Naive thymus-derived CD8-positive, alpha-beta T cell (primary cell): Measurements from ENCODE around the gene PARD3B. TPM values are rescaled to one million over a fixed set of nuclear protein-coding genes. Genes with fewer than 3 reads are reported as not detected.

Source experiments
- ATAC-seq, 2 donors: fragments of 150-1000 bp; cut with Tn5 transposase in 1 of 2; sonication (Bioruptor Pico), chemical (Tn5 transposase) in 1 of 2; 1 replicate in 1 of 2; 2 replicates in 1 of 2; pipeline ENCODE4 v1.10.0; 2021; ENCODE audit warnings: mild to moderate bottlenecking in 2 of 2, moderate library complexity in 2 of 2
- POLR2A ChIA-PET: fragments of 350-600 bp; sonication (Branson Sonifier 250); formaldehyde crosslinking; loops from one replicate; lab custom pipeline; 2021; ENCODE audit warnings: antibody characterized with exemption; lab: Charles Lee
- DNase-seq, 10 donors: peaks; one replicate each; pipeline versions ENCODE4 v3.0.0 to v3.0.0-alpha.2; 2020 to 2022
- H3K27ac Mint-ChIP-seq, 10 donors: one replicate each; pipeline ENCODE4 v1.8.0; 2020 to 2022; ENCODE audit warnings: mild to moderate bottlenecking in 10 of 10, mixed read lengths in 10 of 10, moderate library complexity in 4 of 10, inconsistent platforms in 1 of 10
- H3K27me3 Mint-ChIP-seq, 5 donors: one replicate each; pipeline ENCODE4 v1.8.0; 2021 to 2022; ENCODE audit warnings: mixed read lengths in 5 of 5
- H3K36me3 Mint-ChIP-seq, 3 donors: one replicate each; pipeline ENCODE4 v1.8.0; 2020 to 2022; ENCODE audit warnings: mixed read lengths in 3 of 3, mild to moderate bottlenecking in 2 of 3, inconsistent platforms in 1 of 3
- H3K4me1 Mint-ChIP-seq, 4 donors: one replicate each; pipeline ENCODE4 v1.8.0; 2021 to 2022; ENCODE audit warnings: mixed read lengths in 4 of 4
- H3K4me3 Mint-ChIP-seq, 10 donors: one replicate each; pipeline ENCODE4 v1.8.0; 2020 to 2022; ENCODE audit warnings: mild to moderate bottlenecking in 10 of 10, mixed read lengths in 10 of 10, moderate library complexity in 6 of 10, inconsistent platforms in 1 of 10
- H3K9me3 Mint-ChIP-seq, 9 donors: one replicate each; pipeline ENCODE4 v1.8.0; 2020 to 2022; ENCODE audit warnings: mixed read lengths in 9 of 9, mild to moderate bottlenecking in 3 of 9, inconsistent platforms in 1 of 9, moderate library complexity in 1 of 9
- polyA plus RNA-seq, 3 donors: library from polyadenylated mRNA; unstranded; fragments of 300-500 nt; fragmentation: Illumina TruSeq; gene quantifications; one replicate each; pipeline ENCODE4 v1.2.3, GENCODE V29; 2021
- total RNA-seq, 8 experiments: library from RNA in 2 of 8; stranded (reverse) in 2 of 8; gene quantifications; one replicate each; pipeline ENCODE4 v1.2.3 and lab custom pipeline; 2021 to 2026

The PARD3B gene
- total and polyA plus RNA-seq, 5 experiments from 2014 or later, result 0.22 to 3.8 (median 1.3) TPM; not detected in 1

GRCh38 chr2:205665791-205666190, 1120.5 kb downstream of the PARD3B start:
- Mint-ChIP-seq H3K36me3 (peaks cover 0 to 8% (median 4%) of the 10 kb centered on the region in 3 donors), H3K9me3 (peaks cover 0 to 10% (median 3%) of the 10 kb centered on the region in 9 donors), H3K27ac (no peak overlapping the region), H3K4me1 (peaks cover 7 to 13% (median 10%) of the 10 kb centered on the region in 4 donors), H3K4me3 (no peak overlapping the region), H3K27me3 (peaks cover 0 to 3% (median 0%) of the 10 kb centered on the region in 5 donors)
- DNase-seq (no peak), ATAC-seq (no peak)
- POLR2A ChIA-PET, result no interaction called here
